Gastrocnemius medialis (tissue), 4 donors: ENCODE results near the gene RAB11A.

Experiments used
- CTCF ChIP-seq, 5 experiments: fragments of 450-650 bp in 3 of 5; fragments of 200-600 bp in 2 of 5; sonication (generic) in 2 of 5; IDR thresholded peaks in 4 of 5; conservative IDR thresholded peaks in 1 of 5; 1 replicate in 4 of 5; 2 replicates in 1 of 5; pipeline ENCODE4 v1.5.1; 2016 to 2019; ENCODE audit warnings: antibody characterized with exemption in 5 of 5, mild to moderate bottlenecking in 3 of 5, moderate library complexity in 3 of 5
- POLR2A ChIP-seq, 2 donors: fragments of 450-650 bp; IDR thresholded peaks; one replicate each; pipeline ENCODE4 v1.6.1; 2017; ENCODE audit warnings: antibody characterized with exemption in 2 of 2, mild to moderate bottlenecking in 2 of 2, moderate library complexity in 2 of 2

- no peak for TF ChIP-seq POLR2A (IDR thresholded peaks at IDR 0.05)
- TF ChIP-seq CTCF (IDR thresholded peaks at IDR 0.05 in 4 of 5, conservative IDR thresholded peaks at IDR 0.05 in 1 of 5), result no peak
Observed at GRCh38 chr15:65914386-65914785, 45.1 kb downstream of the RAB11A start.
